Measurements from ENCODE around the gene TIFAB. TPM values are rescaled to one million over a fixed set of nuclear protein-coding genes. Genes with fewer than 3 reads are reported as not detected.

TIFAB gene
- total RNA-seq, 1 donor from 2014 or later = not detected

DNA sequence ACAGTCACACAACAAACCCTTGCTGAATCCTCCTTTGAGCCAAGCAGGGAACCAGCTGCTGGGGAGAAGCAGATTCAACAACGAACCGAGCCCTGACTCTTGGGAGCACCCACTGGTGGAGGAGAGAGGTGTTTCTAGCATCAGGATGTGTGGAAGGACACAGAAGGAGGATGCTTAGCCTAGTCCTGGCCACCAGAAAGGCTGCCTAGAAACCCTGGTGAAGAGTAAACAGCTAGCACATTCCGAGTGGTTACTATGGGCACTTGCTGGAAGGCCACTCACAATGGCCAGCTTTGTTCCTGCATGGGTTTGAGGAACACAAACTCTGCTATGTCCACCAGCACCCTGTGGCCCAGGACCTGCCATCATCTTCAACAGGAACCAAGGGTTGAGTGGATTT, 1.8 kb downstream of the TIFAB start:
- DNase-seq (ENCODE audit: low read depth) (no peak), FAIRE-seq (no peak)
- no peaks in the 10 kb centered on the region for H3K79me2 ChIP-seq (ENCODE audit: insufficient read depth, low read length)
- H2AFZ ChIP-seq (ENCODE audit: low read depth, low read length) = no peak overlapping the region
- Mint-ChIP-seq H3K36me3 (ENCODE audit: low read depth, unreplicated experiment) (no peaks in the 10 kb centered on the region), H3K27ac (ENCODE audit: unreplicated experiment) (no peak overlapping the region), H3K4me3 (ENCODE audit: unreplicated experiment) (no peak overlapping the region), H3K27me3 (ENCODE audit: low read depth, unreplicated experiment) (peaks cover 18% of the 10 kb centered on the region), H3K4me1 (ENCODE audit: low read depth, unreplicated experiment) (peaks cover 11% of the 10 kb centered on the region), H3K9me3 (ENCODE audit: unreplicated experiment) (peaks cover 2% of the 10 kb centered on the region)
- no peaks in the 10 kb centered on the region for H3K36me3 ChIP-seq (ENCODE audit: insufficient read depth, low read length)
- peaks cover 2% of the 10 kb centered on the region for H3K9me3 ChIP-seq (ENCODE audit: insufficient read depth, low read depth, low read length)
- no peak overlapping the region for H3K27ac ChIP-seq (ENCODE audit: low read depth, low read length)
- peaks cover 20% of the 10 kb centered on the region for H3K27me3 ChIP-seq (ENCODE audit: insufficient read depth, low read length)
- H3K9ac ChIP-seq (ENCODE audit: low read length) = no peak overlapping the region
- peaks cover 6% of the 10 kb centered on the region for H3K4me1 ChIP-seq (ENCODE audit: insufficient read depth, low read length)
- H3K4me2 ChIP-seq (ENCODE audit: low read length) = no peak overlapping the region
- TF ChIP-seq, protein P1, sequence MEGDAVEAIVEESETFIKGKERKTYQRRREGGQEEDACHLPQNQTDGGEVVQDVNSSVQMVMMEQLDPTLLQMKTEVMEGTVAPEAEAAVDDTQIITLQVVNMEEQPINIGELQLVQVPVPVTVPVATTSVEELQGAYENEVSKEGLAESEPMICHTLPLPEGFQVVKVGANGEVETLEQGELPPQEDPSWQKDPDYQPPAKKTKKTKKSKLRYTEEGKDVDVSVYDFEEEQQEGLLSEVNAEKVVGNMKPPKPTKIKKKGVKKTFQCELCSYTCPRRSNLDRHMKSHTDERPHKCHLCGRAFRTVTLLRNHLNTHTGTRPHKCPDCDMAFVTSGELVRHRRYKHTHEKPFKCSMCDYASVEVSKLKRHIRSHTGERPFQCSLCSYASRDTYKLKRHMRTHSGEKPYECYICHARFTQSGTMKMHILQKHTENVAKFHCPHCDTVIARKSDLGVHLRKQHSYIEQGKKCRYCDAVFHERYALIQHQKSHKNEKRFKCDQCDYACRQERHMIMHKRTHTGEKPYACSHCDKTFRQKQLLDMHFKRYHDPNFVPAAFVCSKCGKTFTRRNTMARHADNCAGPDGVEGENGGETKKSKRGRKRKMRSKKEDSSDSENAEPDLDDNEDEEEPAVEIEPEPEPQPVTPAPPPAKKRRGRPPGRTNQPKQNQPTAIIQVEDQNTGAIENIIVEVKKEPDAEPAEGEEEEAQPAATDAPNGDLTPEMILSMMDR (IDR thresholded peaks at IDR 0.05; ENCODE audit: insufficient read depth, low read depth, low read length) = no peak
- TF ChIP-seq EZH2 (IDR thresholded peaks at IDR 0.05; ENCODE audit: insufficient read depth, low read length) = no peak
- H3K4me3 ChIP-seq (ENCODE audit: insufficient read depth, low read depth, low read length) = no peak overlapping the region
- no peaks in the 10 kb centered on the region for H4K20me1 ChIP-seq (ENCODE audit: insufficient read depth, low read length)

DNA sequence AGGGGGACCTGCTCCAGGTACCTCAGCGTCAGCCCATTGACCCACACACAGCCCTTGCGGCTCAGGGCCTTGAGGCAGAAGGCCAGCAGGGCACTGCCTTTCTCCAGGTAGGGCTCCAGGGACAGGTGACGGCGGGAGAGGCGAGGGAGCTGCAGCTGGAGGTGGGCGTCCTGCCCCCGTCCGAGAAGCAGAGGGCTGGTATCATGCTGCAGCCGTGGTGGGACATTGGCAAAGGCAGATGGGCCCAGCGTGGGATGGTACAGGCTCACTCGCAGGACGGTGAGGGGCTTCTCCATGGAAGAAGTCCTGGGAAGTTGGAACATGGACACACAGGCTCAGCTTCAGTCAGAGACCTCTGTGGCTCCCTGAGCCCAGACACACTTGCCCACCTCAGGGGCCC, 2.5 kb downstream of the TIFAB start:
- peaks cover 6% of the 10 kb centered on the region for H3K4me1 ChIP-seq (ENCODE audit: insufficient read depth, low read length)
- H3K36me3 Mint-ChIP-seq (ENCODE audit: low read depth, unreplicated experiment) = no peaks in the 10 kb centered on the region
- DNase-seq (ENCODE audit: low read depth) (no peak), FAIRE-seq (no peak)
- H3K9me3 ChIP-seq (ENCODE audit: insufficient read depth, low read depth, low read length) = peaks cover 2% of the 10 kb centered on the region
- no peak overlapping the region for H3K4me2 ChIP-seq (ENCODE audit: low read length)
- peaks cover 18% of the 10 kb centered on the region for H3K27me3 Mint-ChIP-seq (ENCODE audit: low read depth, unreplicated experiment)
- H3K4me3 ChIP-seq (ENCODE audit: insufficient read depth, low read depth, low read length) = no peak overlapping the region
- H3K27ac Mint-ChIP-seq (ENCODE audit: unreplicated experiment) = no peak overlapping the region
- peaks cover 14% of the 10 kb centered on the region for H3K4me1 Mint-ChIP-seq (ENCODE audit: low read depth, unreplicated experiment)
- peaks cover 2% of the 10 kb centered on the region for H3K9me3 Mint-ChIP-seq (ENCODE audit: unreplicated experiment)
- no peaks in the 10 kb centered on the region for H3K36me3 ChIP-seq (ENCODE audit: insufficient read depth, low read length)
- no peak overlapping the region for H3K27ac ChIP-seq (ENCODE audit: low read depth, low read length)
- no peak overlapping the region for H2AFZ ChIP-seq (ENCODE audit: low read depth, low read length)
- peaks cover 20% of the 10 kb centered on the region for H3K27me3 ChIP-seq (ENCODE audit: insufficient read depth, low read length)
- no peak overlapping the region for H3K4me3 Mint-ChIP-seq (ENCODE audit: unreplicated experiment)
- no peaks in the 10 kb centered on the region for H3K79me2 ChIP-seq (ENCODE audit: insufficient read depth, low read length)
- H3K9ac ChIP-seq (ENCODE audit: low read length) = no peak overlapping the region
- H4K20me1 ChIP-seq (ENCODE audit: insufficient read depth, low read length) = no peaks in the 10 kb centered on the region
- no peak for TF ChIP-seq EZH2 (IDR thresholded peaks at IDR 0.05; ENCODE audit: insufficient read depth, low read length)
- TF ChIP-seq, protein P1 (IDR thresholded peaks at IDR 0.05; ENCODE audit: insufficient read depth, low read depth, low read length) = no peak

DNA sequence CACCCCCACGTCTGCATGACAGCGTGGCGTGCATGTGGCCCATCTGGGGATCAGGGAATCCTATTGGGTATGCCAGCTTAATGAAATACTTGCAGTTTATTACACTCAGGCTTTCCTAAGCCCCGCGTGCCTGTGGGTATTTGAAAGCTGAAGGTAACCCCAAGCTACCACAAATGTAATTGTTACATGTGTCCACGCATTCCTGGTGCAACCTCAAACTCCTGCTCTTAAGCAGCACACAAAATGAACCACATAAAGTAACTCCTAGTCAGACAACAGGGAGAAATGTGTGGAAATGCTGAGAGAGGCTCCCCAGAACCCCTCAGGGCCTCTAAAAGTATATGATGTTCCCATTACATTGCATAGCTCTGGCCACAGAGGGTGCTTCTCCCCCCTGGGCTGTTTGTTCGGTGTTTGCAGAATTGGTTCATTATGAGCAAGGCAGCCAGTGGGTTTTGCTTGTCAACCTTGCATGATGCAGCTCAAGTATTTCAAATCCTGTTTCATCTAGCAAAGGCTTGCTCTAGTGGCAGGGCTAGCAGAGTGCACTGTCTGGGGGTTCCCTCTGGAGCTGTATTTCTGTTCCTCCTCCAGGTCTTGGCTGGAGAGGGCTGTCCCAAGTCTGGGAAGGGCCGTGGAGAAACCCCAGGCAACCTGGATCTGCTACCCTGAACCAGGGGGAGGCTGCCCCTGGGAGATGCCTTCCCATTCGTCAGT, 3.2 kb downstream of the TIFAB start:
- no peak overlapping the region for H3K4me3 Mint-ChIP-seq (ENCODE audit: unreplicated experiment)
- Histone ChIP-seq H3K4me3 (ENCODE audit: insufficient read depth, low read depth, low read length) (no peak overlapping the region), H3K36me3 (ENCODE audit: insufficient read depth, low read length) (no peaks in the 10 kb centered on the region), H3K9me3 (ENCODE audit: insufficient read depth, low read depth, low read length) (peaks cover 2% of the 10 kb centered on the region), H3K27ac (ENCODE audit: low read depth, low read length) (no peak overlapping the region), H4K20me1 (ENCODE audit: insufficient read depth, low read length) (no peaks in the 10 kb centered on the region), H2AFZ (ENCODE audit: low read depth, low read length) (no peak overlapping the region), H3K27me3 (ENCODE audit: insufficient read depth, low read length) (peaks cover 20% of the 10 kb centered on the region), H3K4me1 (ENCODE audit: insufficient read depth, low read length) (peaks cover 6% of the 10 kb centered on the region), H3K9ac (ENCODE audit: low read length) (no peak overlapping the region), H3K4me2 (ENCODE audit: low read length) (no peak overlapping the region), H3K79me2 (ENCODE audit: insufficient read depth, low read length) (no peaks in the 10 kb centered on the region)
- DNase-seq (ENCODE audit: low read depth) = peak; percentile 72
- peaks cover 2% of the 10 kb centered on the region for H3K9me3 Mint-ChIP-seq (ENCODE audit: unreplicated experiment)
- peaks cover 20% of the 10 kb centered on the region for H3K27me3 Mint-ChIP-seq (ENCODE audit: low read depth, unreplicated experiment)
- no peak overlapping the region for H3K27ac Mint-ChIP-seq (ENCODE audit: unreplicated experiment)
- no peaks in the 10 kb centered on the region for H3K36me3 Mint-ChIP-seq (ENCODE audit: low read depth, unreplicated experiment)
- TF ChIP-seq EZH2 (IDR thresholded peaks at IDR 0.05; ENCODE audit: insufficient read depth, low read length) = no peak
- TF ChIP-seq, protein P1 (IDR thresholded peaks at IDR 0.05; ENCODE audit: insufficient read depth, low read depth, low read length) = no peak
- no peak for FAIRE-seq
- H3K4me1 Mint-ChIP-seq (ENCODE audit: low read depth, unreplicated experiment) = peaks cover 18% of the 10 kb centered on the region

Measured in astrocyte (in vitro differentiated cells and primary cell).